GM18505 (cell line): Measurements from ENCODE around the gene GTF2H1.
A peak's percentile ranks its signal among the peaks of the same experiment; 100 is the strongest.
"Not testable (repeated sequence)": the region's sequence is repeated elsewhere in the genome, so short reads cannot be mapped to it uniquely, and the experiment has no call there.

Experiments
- ATAC-seq: cut with Tn5 transposase; IDR thresholded peaks from one replicate; pipeline ENCODE4 v1.9.1; 2021; ENCODE audit not compliant: unreplicated experiment
- POLR2A ChIP-seq: IDR thresholded peaks from 4 replicates; pipeline ENCODE4 v1.6.1; 2011; ENCODE audit warnings: borderline replicate concordance; ENCODE audit not compliant: insufficient read depth, insufficient read length; ENCODE audit errors: extremely low read depth

Gene GTF2H1

GRCh38 chr11:18312663-18313420, 9.5 kb upstream of the GTF2H1 start:
- no peak for ATAC-seq
- TF ChIP-seq POLR2A, result no peak

GRCh38 chr11:18313965-18314763, 8.2 kb upstream of the GTF2H1 start:
- TF ChIP-seq POLR2A, result no peak
- ATAC-seq, result no peak

GRCh38 chr11:18314784-18315523, 7.4 kb upstream of the GTF2H1 start:
- TF ChIP-seq POLR2A, result no peak
- no peak for ATAC-seq

DNA sequence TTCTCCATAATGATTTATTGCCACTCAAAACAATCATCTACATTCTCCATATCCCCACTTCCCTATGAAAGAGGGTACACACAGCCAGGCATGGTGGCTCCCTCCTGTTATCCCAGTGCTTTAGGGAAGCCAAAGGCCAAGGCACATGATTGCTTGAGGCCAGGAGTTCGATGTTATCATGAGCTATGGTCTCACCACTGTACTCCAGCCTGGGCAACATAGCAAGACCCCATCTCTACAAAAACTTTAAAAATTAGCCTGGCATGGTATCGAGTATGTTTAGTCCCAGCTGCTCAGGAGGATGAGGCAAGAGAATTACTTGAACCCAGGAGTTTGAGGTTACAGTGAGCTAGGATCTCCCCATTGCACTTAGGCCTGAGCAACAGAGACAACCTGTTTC, 6.5 kb upstream of the GTF2H1 start:
- TF ChIP-seq POLR2A, result no peak
- no peak for ATAC-seq

DNA sequence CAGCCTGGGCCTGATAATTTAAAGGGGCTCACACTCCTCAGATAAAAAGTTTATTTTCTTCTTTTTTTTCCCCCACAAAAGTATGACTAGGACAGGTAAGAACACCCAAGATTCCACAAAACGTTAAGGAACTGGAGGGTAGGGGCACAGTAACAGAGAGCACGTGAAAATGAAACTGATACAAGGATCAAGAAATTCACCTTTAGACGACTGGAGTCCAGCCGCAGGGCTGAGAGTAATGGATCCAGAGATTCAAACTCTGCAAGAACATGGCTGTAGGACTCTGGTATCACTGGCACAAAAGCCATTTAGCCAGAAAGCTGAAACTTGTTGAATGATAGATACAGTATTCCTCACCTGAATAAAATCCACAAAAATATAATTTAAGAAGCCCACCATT, 4.8 kb upstream of the GTF2H1 start:
- no peak for TF ChIP-seq POLR2A
- no peak for ATAC-seq

DNA sequence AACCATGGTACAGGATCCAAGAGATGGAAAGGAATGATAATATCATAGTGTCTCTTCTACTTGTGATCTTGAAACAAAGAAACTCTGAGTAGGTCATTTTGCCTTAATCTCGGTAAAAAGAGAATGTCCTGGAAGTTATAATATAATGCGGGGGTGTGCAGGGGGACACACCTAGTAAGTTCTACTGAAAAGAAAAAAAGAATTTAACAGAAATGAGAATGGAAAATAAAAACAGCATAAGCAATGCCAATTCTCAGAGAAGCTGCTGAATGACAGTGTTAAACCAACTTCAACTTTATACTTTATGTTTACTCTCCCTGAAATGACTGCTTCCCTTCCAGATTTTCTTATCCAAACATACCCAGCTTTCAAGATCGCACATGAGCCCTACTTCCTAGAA, 2.5 kb upstream of the GTF2H1 start:
- TF ChIP-seq POLR2A, result no peak
- no peak for ATAC-seq

GRCh38 chr11:18320617-18321016, 1.8 kb upstream of the GTF2H1 start:
- TF ChIP-seq POLR2A, result no peak
- no peak for ATAC-seq

- peak; percentile 3 for ATAC-seq
- TF ChIP-seq POLR2A, result no peak
Observed at GRCh38 chr11:18321578-18321968, 794 bp upstream of the GTF2H1 start.

DNA sequence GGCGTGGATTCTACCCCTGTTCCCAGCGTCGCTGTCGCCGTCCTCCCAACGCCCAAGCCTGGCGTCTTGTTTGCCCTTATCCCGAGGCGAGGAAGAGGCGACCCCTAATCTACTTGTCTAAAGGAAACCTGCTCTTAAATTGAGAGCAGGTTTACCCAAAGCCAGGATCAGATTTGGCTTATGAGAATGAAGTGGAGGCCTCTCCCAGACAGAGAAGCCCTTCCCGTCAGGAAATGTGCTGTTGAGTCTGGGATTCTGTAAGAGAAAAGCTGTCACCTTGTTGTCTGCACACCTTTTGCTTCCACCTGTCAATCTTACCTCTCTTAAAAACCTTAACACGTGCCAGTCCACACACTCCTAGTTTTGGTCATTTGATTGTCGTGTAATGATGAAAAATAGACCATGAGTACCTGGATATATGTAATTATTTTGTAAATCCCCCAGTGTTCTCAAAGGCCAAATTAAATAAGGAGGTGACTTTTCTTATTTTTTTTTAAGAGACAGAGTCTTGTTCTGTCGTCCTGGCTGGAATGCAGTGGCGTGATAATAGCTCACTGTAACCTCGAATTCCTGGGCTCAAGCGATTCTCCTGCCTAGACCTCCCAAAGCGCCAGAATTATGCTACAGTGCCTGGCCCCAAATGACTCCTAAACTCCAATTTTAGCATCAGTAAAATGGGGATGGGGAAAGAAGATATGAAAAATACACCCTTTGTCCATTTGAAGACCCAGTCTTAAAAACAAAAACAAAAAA, 627 bp downstream of the GTF2H1 start:
- TF ChIP-seq POLR2A, result no peak
- ATAC-seq, result no peak

GRCh38 chr11:18323881-18324280, 1.5 kb downstream of the GTF2H1 start:
- peak; percentile 17 for TF ChIP-seq POLR2A
- not testable (repeated sequence) for ATAC-seq

GRCh38 chr11:18324381-18324780, 2.0 kb downstream of the GTF2H1 start:
- TF ChIP-seq POLR2A, result no peak
- ATAC-seq, result no peak

- no peak for TF ChIP-seq POLR2A
- ATAC-seq, result peak; percentile 67
Observed at GRCh38 chr11:18329196-18329870, 7.0 kb downstream of the GTF2H1 start.
